Epithelial cell of esophagus (primary cell): ENCODE measurements around the gene SHFL.

Source experiments
- DNase-seq: peaks from one replicate; pipeline ENCODE4 v3.0.0; 2010; ENCODE audit warnings: low read depth
- H3K4me3 ChIP-seq: 2 replicates; pipeline ENCODE4 v1.5.1; 2011; ENCODE audit warnings: mild to moderate bottlenecking, low read length, control low read depth
- TF ChIP-seq, protein P1 (sequence below): IDR thresholded peaks from 2 replicates; pipeline ENCODE4 v1.5.1; 2011; ENCODE audit warnings: low read depth, mild to moderate bottlenecking, low read length, control low read depth, inconsistent platforms; ENCODE audit not compliant: insufficient read depth; ENCODE audit errors: missing control alignments

SHFL gene

GRCh38 chr19:10092648-10093294 is 6.7 kb downstream of the SHFL start:
- DNase-seq = no peak
- TF ChIP-seq, protein P1, sequence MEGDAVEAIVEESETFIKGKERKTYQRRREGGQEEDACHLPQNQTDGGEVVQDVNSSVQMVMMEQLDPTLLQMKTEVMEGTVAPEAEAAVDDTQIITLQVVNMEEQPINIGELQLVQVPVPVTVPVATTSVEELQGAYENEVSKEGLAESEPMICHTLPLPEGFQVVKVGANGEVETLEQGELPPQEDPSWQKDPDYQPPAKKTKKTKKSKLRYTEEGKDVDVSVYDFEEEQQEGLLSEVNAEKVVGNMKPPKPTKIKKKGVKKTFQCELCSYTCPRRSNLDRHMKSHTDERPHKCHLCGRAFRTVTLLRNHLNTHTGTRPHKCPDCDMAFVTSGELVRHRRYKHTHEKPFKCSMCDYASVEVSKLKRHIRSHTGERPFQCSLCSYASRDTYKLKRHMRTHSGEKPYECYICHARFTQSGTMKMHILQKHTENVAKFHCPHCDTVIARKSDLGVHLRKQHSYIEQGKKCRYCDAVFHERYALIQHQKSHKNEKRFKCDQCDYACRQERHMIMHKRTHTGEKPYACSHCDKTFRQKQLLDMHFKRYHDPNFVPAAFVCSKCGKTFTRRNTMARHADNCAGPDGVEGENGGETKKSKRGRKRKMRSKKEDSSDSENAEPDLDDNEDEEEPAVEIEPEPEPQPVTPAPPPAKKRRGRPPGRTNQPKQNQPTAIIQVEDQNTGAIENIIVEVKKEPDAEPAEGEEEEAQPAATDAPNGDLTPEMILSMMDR = no peak
- no peak overlapping the region for H3K4me3 ChIP-seq

GRCh38 chr19:10093295-10094186 is 7.4 kb downstream of the SHFL start:
- TF ChIP-seq, protein P1 = no peak
- DNase-seq = no peak
- no peak overlapping the region for H3K4me3 ChIP-seq

DNA sequence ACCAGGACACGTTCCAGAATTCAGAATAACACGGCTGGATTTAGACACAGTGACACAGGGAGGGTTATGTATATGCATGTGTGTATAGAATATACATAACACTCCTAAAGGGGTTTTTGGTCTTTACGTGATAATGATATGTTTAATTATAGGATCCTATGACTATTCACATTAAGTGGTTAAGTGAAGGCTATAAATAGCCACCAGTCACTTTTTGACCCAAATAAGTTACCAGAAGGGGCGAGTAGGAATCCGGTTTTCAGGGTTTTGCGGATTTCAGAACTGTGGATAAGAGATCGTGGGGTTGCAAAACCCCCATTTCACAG is 9.5 kb downstream of the SHFL start:
- peak overlapping the region; percentile 29 for H3K4me3 ChIP-seq
- DNase-seq = no peak
- TF ChIP-seq, protein P1 = no peak

GRCh38 chr19:10095948-10096614 is 10.0 kb downstream of the SHFL start:
- TF ChIP-seq, protein P1 = no peak
- peak overlapping the region; percentile 52 for H3K4me3 ChIP-seq
- peak; percentile 93 for DNase-seq

DNA sequence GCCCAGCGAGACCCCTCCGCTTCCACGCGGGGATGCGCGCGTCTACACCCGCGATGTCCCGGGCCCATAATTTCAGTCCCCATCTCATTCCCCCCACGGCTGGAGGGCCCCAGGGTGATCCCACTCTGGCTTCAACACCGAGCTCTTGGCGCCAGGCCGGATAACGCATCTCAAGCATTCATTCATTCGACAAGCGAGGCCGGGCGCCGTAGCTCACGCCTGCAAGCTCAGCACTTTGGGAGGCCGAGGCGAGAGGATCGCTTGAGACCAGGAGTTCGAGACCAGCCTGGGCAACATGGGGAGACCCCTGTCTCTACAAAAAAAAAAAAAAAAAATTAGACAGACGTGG is 10.5 kb downstream of the SHFL start:
- no peak for DNase-seq
- TF ChIP-seq, protein P1 = no peak
- H3K4me3 ChIP-seq = peak overlapping the region; percentile 52

GRCh38 chr19:10100163-10100785 is 14.2 kb downstream of the SHFL start:
- TF ChIP-seq, protein P1 = no peak
- no peak overlapping the region for H3K4me3 ChIP-seq
- no peak for DNase-seq
